Right renal cortex interstitium (tissue), 3 donors: ENCODE results near the gene CALHM5. TPM values are rescaled to one million over a fixed set of nuclear protein-coding genes. Genes with fewer than 3 reads are reported as not detected.
A peak's percentile ranks its signal among the peaks of the same experiment; 100 is the strongest.
"Not testable (repeated sequence)": the region's sequence is repeated elsewhere in the genome, so short reads cannot be mapped to it uniquely, and the experiment has no call there.

Source experiments
- DNase-seq, 3 donors: peaks; one replicate each; pipeline ENCODE4 v3.0.0-alpha.2; 2013; ENCODE audit warnings: low read depth in 3 of 3, low spot score in 2 of 3
- polyA plus RNA-seq, 3 donors: library from polyadenylated mRNA; unstranded; fragments of 120-200 nt; gene quantifications; one replicate each; pipeline ENCODE4 v1.2.1, GENCODE V29; 2013; ENCODE audit not compliant: insufficient read length in 3 of 3

CALHM5 gene, protein sequence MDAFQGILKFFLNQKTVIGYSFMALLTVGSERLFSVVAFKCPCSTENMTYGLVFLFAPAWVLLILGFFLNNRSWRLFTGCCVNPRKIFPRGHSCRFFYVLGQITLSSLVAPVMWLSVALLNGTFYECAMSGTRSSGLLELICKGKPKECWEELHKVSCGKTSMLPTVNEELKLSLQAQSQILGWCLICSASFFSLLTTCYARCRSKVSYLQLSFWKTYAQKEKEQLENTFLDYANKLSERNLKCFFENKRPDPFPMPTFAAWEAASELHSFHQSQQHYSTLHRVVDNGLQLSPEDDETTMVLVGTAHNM
- polyA plus RNA-seq = 1 to 10 TPM; 2.7 to 3.3 (median 3.2) TPM

DNA sequence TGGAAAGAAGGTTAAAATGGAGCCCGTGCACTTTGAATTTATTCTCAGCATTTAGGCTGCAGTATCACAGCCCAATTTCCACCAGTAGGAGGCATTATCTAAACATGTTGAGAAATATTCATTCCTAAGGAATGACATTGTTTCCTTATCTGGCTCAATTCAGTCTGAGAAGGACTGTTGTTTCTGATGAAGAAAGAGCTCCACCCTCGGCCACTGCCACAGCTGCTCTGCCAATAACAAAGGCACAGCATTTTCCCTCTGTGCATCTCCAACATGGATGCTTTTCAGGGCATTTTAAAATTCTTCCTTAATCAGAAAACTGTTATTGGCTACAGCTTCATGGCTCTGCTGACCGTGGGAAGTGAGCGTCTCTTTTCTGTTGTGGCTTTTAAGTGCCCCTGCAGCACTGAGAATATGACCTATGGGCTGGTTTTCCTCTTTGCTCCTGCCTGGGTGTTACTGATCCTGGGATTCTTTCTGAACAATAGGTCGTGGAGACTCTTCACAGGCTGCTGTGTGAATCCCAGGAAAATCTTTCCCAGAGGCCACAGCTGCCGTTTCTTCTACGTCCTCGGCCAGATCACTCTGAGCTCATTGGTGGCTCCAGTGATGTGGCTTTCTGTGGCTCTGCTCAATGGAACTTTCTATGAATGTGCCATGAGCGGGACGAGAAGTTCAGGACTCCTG, at the start of gene CALHM5:
Gene CALHM5, plus strand, starts transcription at position 216 of the 687 bp plus-strand sequence. Its CDS starts 58 bp downstream, at position 274.
- no peak for DNase-seq

DNA sequence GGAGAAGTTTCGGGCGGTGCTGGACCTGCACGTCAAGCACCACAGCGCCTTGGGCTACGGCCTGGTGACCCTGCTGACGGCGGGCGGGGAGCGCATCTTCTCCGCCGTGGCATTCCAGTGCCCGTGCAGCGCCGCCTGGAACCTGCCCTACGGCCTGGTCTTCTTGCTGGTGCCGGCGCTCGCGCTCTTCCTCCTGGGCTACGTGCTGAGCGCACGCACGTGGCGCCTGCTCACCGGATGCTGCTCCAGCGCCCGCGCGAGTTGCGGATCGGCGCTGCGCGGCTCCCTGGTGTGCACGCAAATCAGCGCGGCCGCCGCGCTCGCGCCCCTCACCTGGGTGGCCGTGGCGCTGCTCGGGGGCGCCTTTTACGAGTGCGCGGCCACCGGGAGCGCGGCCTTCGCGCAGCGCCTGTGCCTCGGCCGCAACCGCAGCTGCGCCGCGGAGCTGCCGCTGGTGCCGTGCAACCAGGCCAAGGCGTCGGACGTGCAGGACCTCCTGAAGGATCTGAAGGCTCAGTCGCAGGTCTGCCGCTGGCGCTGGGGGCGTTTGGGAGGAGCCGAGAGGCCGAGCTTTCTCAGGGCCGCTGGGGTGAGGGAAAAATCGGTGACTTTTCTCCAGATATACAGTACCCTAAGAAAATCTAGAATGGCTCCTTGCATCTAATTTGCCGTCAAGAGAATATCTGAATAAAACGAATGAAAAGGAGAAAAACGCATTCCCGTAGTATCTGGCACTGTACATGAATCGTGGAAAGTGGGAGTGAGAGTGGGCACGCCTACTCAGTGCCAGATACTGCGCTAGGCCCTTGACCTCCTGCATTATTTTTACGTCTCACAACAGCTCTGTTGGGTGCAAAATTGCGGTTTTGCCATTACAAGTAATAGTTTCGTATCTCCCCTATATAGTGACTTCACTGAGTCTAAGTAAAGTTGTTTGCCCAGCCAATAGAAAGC, 49.2 kb upstream of the CALHM5 start:
- peak in 2 of 3 donors; percentile 37 to 50 for DNase-seq

DNA sequence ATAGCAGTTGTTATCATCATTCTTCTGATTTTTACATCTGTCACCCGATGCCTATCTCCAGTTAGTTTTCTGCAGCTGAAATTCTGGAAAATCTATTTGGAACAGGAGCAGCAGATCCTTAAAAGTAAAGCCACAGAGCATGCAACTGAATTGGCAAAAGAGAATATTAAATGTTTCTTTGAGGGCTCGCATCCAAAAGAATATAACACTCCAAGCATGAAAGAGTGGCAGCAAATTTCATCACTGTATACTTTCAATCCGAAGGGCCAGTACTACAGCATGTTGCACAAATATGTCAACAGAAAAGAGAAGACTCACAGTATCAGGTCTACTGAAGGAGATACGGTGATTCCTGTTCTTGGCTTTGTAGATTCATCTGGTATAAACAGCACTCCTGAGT, 48.1 kb upstream of the CALHM5 start:
- no peak for DNase-seq

DNA sequence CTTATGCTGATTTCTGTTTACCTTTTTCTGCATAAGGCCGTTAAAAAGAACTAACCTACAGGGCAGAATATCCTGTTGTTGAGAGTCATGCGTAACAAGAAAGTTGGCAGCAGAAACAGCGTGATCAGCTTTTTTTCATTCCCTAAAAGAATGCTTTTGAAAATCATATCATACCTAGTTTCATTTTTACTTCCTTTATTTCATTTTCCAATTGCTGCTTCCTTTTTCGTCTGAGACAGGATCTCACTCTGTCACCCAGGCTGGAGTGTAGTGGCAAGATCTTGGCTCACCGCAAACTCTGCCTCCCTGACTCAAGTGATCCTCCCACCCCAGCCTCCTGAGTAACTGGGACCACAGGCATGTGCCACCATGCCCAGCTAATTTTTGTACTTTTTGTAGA, 46.2 kb upstream of the CALHM5 start:
- no peak for DNase-seq

DNA sequence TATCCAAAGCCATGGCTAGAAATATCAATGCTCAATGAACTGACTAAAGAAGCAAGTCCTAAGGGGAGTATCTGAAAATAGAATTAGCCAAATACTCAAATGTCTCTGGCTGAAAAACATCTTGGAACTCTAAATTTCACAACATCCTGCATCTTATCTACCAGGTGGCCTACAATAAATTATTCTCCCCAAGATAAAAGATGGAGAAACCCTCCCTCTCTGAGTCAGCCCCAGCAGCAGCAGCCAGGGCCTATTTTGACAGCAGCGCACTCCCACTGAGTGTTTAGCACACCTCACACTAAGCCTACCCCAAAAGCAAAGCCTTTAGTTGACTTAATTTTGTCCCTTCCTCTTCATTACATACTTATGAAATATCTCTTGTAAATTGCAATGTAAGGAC, 44.3 kb upstream of the CALHM5 start:
- no peak for DNase-seq

DNA sequence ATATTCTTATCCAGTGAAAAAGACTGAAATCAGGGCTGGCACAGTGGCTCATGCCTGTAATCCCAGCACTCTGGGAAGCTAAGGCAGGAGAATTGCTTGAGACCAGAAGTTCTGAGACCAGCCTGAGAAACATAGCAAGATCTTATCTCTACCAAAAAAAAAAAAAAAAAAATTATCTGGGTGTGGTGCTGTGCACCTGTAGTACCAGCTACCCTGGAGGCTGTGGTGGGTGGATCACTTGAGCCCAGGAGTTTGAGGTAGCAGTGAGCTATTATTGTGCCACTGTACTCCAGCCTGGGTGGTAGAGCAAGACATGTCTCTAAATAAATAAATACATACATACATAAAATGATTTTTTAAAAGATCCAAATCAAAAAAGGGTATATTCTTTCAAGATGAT, 43.9 kb upstream of the CALHM5 start:
- no peak for DNase-seq

DNA sequence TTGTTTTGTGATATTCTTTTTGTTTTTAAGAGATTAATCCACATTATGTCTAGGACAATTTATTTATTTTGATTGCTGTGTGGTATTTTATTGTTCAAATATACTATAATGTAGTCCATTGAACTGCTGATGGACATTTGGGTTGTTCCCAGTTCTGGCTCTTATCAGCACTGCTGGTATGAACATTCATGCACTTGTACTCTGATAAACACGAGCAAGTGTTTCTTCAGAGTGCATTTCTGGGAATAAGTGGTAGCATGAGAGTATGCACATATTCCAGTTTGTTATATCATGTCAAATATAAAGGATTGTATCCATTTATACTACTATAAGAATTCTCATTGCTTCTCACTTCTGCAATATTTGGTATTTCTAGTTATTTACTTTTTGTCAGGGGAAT, 43.1 kb upstream of the CALHM5 start:
- no peak for DNase-seq

DNA sequence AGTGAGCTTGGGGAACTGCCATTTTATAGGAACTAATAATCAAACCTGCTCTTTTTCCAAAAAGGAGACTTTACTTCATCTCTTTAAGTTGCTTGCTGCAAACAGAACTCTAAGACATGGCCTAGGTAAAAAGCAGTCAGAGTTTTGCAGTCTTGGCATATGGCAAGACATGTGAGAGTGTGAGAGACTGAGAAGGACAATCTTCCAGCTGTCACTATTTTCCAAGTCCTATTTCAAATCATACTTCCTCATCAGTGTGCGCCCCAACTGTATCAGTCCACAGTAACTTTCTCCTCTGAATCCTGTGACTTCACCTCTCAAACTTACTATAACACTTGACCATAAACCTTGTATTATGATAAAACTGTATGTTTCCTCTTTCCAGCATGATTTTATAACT, 39.9 kb upstream of the CALHM5 start:
- DNase-seq = no peak

DNA sequence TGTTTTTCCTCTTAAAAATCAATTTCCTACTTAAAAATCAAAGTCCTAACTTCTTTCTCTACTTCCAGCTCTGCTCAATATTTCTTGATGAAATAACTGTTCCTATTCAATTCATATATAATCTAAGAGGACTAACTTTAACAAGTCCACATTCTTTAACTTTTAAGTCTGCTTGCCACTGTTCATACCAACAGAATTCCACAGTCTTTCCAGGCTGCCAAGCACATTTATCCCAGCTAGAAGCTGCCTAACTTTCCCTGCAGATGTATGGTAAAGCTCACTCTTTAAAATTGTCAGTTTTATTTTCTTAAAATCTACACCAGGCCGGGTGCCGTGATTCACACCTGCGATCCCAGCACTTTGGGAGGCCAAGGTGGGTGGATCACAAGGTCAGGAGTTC, 38.7 kb upstream of the CALHM5 start:
- DNase-seq = no peak

DNA sequence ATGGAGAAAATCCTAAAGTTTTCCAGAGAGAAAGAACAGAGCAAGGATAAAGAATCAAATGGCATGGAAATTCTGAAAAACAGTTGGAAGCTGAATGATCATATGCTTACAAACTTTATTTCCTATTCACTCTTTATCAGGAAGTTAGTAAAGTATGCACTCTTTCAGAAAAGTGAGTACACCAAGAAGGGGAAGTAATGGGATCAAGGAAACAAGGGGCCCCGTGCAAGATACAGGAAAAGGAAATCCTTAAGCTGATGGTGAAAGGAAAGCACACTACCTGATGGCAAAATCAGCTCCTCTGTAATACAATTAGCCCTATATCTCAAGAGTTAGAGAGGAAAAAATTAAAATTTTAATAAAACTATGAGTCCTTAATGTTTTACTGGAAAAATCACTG, 36.3 kb upstream of the CALHM5 start:
- DNase-seq = no peak

DNA sequence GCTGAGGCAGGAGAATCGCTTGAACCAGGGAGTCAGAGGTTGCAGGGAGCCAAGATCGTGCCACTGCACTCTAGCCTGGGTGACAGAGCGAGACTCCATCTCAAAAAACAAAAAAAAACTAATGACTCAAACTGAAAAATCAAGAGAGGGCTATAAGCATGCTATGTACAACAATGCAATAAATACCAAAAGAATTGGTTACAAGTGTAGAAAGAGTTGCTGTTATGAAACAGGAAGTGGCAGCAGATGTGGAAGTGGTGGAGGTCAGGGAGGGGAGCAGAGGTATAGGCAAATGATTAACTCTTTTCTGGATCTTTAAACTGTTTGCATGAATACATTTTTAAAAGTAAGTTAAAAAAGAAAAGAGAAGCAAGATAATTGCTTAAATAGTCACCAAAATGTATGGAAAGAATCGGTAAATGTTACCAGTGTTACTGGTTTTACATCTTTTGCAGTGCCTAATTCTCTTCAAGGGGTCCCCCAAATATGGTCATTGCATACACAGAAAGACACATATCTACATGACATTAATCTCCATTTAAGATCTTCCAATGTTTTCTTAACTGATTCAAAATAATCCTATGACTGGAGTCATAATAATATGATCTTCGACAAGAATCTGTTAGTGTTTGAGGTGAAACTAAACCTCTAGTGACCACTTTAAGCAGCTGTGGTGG, 35.3 kb upstream of the CALHM5 start:
- no peak for DNase-seq

DNA sequence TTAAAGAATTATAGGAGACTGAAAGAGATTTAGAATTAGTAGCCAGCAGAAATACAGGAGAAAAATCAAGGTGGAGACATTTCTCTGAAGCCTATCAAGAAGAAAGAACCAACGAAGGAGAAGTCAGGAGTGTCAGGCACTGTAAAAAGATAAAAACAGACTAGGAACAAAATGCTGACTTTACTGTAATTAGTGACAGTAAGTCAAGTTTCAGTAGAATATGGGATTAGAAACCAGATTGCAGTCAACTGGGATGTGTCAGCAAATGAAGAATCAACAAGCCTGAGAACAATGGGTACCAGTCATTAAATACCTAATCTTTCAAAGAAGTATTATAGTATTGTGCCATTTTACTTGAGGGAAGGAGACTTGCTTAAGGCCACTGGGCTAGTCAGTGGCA, 28.7 kb upstream of the CALHM5 start:
- DNase-seq = no peak

DNA sequence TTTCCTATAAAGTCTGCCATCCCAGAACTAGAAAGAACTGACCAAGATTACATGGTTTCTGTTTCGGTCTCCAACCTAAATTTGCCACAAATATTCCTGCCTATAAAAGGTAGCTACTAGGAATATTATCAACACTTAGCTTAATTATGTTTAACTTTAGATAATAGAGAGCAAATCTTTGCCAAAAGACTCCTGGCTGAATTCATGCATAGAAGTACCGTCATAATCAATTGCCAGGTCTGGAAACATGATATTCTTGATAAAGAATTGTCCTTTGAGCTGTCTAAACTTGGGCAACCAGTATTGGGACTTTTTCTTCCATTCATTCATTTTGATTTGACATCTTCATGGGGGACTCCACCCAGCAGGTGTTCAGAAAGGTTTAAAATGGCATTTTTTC, 27.8 kb upstream of the CALHM5 start:
- DNase-seq = no peak

DNA sequence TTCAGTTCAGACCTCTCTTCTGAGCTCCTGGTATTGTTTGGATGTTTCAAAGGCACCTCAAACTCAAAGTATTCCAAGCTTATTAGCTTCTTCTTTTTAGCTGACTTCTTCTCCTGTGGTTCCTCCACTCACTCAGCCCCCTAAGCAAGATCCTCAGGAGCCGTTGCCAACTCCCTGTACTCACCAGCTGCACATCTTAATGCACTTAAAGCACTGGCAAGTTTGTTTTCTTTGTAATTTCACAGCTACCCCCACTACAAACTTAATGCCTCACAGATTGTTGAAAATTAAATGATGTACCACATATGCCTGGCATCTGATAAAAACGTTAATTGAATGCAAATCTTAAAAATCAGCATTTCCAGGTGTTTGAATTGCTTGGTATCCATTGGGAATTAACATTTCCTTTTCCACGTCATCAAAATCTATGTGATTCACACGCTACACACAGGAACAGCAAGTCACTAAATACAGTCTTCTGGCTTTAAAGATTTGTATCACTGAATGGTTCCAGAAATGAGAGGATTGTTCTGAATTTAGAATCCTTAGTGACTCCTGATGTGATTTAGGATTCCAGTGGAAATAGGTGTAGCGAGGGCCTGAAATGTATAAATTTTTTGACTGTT, 25.8 kb upstream of the CALHM5 start:
- DNase-seq = no peak

DNA sequence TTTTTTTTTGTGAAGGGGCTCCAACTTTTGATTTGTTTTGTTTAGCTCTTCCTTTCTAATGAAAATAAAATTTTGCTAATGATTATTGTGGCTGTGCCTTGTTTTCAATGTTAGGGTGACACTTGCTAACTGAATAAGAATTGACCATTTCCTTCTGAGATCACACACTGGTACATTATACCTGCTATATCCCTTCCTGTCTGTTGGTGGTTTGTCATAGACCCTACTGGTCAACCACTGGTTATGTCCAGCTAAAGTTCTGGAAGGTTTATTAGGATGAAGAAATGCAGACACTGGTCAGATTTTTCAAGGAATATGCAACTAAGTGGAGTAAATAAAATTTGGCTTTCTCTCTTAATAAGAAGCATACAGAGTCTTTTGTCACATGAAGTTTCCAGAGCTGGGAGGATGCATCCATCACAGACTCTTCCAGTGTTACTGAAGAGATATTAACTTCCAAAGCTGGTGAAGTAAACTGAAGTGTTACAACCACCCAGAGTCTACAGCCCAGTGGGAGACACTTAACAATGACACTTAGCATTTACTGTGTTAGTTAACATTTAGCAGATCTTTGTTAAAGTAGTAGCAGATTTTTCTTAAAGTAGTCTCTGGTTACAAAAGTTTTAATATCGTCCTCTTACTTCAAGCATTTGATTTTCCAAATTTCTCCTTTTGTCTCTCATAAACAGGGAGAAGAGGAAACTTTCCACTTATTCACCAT, 19.7 kb upstream of the CALHM5 start:
- no peak for DNase-seq

DNA sequence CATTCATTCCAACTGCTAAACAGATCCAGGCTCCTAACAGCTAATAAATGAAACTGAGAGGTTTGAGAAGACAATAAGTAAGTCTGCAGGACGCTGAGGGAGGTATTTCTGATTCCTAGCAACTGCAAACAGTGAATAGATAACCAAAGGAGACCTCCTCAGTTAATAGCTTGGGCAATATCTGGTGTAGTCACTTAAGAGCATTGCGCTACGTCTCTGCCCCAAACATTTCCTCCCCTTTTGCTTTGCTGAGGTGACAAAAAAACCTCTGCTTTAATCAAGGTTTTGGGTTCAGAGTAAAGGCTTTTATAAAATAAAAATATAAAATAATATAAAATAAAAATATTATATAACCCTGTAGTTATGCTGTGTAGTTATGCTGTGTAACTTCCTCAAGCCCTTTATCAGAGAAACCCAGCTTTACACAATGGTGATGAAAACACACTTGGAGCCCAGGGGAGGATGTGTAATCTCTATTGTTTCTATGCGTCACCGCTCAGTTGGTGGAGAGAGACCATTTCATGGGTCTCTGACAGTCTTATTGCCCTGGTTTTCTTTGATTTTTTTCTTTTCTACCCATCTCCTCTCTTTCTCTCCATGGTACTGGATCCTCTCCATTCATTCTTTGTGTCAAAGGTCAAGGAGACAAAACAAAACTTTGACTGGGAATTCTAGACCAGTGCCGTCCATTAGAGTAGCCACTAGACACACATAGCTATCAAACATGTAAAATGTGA, 18.9 kb upstream of the CALHM5 start:
- no peak for DNase-seq

DNA sequence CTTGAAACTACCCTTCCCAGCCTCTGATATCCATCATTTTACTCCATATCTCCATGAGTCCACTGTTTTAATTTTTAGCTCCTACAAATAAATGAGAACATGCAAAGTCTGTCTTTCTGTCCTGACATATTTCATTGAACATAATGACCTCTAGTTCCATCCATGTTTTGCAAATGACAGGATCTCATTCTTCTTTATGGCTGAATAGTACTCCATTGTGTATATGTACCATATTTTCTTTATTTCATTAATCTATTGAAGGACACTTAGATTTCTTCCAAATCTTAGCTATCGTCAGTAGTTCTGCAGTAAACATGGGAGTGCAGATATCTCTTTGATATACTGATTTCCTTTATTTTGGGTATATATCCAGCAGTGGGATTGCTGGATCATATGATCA, 16.3 kb upstream of the CALHM5 start:
- DNase-seq = not testable (repeated sequence)

DNA sequence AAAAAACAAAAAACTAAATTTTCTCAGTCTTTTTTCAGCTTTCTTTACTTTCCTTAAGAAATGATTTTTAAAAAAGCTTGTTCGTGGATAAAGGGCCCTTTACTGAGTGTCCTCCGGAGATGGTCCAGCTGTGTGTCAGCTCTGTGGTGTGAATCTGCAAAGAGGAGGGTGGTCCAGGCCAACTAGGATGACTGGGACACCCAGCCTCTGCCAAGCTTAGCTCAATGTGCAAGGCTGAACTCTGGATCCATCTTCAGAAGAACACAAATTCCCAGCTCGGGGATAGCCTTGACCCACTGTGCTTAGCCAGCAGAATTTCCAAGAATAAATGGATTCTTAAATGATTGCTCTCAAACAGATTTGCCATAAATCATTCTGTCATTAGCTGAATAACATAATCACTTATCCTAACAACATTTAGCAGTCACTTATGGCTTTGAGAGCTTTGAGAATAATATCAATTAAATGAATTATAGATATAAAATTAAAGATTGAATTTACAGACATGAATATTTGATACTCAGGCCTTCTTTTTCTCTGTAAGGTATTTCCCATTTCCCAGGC, 14.2 kb upstream of the CALHM5 start:
- DNase-seq = no peak
